Renal pelvis (tissue), 4 donors: ENCODE measurements around the gene CWC15. TPM values are rescaled to one million over a fixed set of nuclear protein-coding genes. Genes with fewer than 3 reads are reported as not detected.
"Not testable (repeated sequence)": the region's sequence is repeated elsewhere in the genome, so short reads cannot be mapped to it uniquely, and the experiment has no call there.

Source experiments
- DNase-seq: peaks from one replicate; pipeline ENCODE4 v3.0.0-alpha.2; 2013
- polyA plus RNA-seq, 3 donors: library from polyadenylated mRNA; unstranded; fragments of 120-200 nt; gene quantifications; one replicate each; pipeline ENCODE4 v1.2.1, GENCODE V29; 2013; ENCODE audit not compliant: insufficient read length in 3 of 3

CWC15 gene
- polyA plus RNA-seq, 3 donors, result 100 to 112 (median 112) TPM

GRCh38 chr11:94964934-94965333, 8.4 kb downstream of the CWC15 start:
- DNase-seq, result no peak

GRCh38 chr11:94961255-94961654, 12.1 kb downstream of the CWC15 start:
- DNase-seq, result no peak

DNA sequence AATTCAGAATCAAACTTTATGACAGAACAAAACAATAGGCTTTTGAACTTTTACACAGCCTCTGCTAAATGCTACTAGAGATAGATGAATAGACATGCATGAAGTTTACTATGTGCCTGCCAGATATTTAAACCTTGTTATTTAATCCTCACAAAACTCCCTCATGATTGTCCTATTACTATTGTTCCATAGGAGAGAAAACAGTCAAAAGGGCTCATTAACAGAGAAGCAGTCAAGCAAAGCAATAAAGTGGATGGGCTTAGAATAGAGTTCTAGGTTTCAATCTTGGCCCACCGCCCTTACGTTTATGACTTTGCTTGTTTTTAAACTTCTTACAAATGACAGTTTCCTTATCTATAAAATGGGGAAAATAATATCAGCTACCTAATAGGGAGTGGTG, 12.9 kb downstream of the CWC15 start:
- DNase-seq, result no peak

GRCh38 chr11:94959179-94959578, 14.2 kb downstream of the CWC15 start:
- no peak for DNase-seq

- DNase-seq, result no peak
These were observed 15.1 kb downstream of the CWC15 start for GRCh38 chr11:94958121-94958696.

DNA sequence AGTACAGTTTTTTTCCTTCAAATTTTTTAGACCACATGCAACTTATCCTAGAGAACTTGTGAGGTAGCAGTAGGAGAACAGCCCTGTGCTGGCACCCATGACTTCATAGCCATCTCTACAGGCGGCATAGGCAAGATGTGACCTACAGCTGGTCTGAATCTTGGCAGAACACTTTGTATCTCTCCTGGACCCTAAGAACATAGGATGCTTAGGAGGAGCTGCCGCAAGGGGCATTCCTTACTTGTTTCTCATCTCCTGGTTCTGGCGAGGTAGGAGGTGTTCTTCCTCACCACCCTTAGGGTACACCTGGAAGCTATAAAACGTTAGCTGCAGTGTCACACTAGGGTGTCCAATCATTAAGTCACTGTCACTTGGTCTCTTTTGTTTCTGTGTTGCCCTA, 16.4 kb downstream of the CWC15 start:
- no peak for DNase-seq

DNA sequence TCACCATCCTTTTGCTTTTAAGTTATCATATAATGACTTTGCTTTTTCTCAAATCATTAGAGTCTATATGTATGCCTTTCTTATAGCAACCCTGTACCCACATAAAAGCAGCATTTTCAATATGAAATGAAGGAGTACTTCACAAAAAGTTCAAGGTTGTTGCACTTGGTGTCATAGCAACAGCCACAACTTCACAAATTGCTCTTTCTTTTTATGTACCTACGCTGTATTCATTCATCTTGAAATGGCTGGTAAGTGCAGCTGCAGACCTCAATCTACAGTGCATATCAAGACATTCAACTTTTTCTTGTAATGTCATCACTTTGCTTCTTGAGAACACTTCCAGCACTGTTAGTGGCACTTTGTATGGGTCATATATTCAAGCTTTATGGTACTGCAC, 18.6 kb downstream of the CWC15 start:
- no peak for DNase-seq

DNA sequence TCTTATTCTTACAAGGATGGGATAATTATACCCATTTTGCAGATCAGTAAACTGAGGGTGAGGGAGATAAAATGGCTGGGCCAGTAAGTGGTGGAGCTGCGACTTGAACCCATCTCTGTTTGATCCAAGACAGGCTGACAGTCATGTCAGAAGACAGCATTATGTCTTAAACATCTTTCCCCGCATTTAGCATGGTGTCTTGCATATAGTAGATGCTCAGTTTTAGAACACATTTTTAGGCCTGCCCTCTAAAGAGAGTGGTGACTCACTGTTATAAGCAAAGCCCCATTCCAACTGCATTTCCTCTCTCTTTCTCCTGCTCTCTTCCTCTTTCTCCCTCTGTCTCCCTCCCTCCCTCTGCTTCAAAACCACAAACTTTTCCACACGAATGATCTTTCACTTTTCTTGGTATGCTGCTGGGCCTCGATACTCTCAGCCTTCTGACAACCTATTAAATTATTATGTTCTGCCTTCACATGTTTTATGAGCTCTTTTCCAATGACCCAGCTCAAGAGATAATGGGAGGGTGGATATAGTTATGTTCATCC, 25.2 kb downstream of the CWC15 start:
- no peak for DNase-seq

DNA sequence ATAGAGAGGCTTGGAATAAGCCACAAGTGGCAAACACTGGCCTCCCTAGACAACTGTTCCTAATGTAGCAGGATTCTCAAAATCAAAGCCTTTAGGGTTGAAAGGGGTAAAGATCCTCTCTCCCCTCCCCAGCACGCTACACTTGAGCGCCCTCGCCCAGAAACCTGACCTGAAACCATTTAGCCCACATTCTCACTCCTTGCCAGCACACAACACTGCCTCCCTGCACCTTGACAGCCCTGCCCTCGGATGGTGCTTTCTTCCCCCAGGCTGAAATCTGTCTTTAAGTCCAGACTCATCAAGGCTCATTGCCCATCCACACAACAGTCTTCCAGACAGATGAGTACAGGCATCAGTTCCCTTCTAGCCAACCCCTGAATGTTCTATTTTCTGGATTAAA, 26.5 kb downstream of the CWC15 start:
- no peak for DNase-seq

GRCh38 chr11:94941131-94941530, 32.2 kb downstream of the CWC15 start:
- no peak for DNase-seq

DNA sequence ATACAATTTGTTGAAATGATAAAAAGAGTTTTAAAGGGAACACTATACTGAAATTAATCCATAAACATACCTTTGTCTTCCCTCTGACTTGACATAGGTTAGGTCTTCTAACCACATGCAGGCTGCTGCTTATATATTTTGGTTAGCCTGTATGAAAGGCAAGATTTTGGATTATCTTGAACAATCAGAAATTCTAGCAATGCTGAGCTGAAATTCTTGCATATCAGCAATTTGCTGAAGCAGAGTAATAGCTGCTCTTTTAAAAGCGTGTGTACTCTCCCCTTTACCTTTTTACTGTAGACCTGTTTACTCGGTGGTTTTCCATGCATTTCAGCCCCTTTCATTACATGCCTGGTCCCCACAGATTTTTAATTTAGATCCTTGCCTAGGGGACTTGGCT, 34.0 kb downstream of the CWC15 start:
- no peak for DNase-seq

DNA sequence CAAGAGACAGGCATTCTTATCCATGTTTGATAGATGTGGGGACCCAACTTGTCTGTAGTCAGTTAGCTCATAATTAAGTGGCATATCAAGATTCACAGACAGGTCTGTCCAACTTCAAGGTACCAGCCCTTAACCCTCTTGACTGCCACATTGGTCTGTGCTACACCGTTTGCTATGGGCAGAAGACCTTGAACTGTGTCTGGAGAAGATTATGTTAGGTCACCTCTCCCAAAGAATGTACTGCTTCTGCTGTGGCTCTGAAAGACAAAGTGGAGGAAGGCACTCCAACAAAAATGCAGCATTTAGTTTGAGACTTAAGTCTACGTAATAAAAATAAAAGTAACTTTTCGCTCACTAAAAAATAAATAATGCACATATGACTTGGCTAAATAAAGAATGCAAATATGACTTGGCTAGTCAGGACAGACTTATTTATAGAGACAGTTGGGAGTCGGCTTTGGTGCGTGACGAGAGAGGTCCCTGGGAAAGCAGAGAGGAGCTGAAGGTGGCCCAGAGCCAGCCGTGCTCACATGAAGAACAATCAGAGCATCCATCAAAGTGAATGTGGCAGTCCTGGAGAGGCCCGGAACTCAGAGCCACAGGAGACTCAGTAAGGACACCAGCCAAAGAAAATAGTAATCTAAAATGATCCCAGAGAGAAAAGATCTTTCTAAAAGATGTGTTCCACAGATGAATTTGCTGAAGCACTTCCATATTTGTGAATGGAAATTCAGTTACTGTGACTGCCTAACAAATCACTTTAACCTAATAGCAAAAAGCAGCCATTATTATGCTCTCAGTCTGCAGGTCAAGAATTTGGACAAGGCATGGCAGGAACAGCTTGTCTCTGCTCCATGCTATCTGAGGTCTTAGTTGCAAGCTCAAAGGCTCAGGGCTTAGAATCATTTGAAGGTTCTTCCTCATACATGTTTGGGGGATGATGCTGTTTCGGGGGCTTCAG, 35.0 kb downstream of the CWC15 start:
- DNase-seq, result no peak

DNA sequence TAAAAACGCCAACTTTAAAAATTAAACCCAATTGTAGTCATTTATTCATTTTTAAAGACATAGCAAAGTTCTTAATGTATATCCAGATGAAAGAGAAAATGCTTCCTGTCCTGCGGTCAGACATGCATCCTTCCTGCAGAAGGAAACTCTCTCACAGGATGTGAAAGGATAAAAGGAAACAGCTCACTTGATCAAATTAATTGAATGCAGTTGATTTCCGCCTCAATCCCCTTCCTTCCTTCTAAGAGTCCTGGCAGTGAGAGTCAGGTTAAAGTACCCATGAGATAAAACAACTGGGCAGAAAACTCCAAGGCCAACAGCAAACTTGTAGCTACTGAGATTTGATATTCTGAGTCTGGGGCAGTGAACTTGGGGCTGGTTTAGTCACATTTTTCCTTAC, 38.5 kb downstream of the CWC15 start:
- DNase-seq, result no peak

DNA sequence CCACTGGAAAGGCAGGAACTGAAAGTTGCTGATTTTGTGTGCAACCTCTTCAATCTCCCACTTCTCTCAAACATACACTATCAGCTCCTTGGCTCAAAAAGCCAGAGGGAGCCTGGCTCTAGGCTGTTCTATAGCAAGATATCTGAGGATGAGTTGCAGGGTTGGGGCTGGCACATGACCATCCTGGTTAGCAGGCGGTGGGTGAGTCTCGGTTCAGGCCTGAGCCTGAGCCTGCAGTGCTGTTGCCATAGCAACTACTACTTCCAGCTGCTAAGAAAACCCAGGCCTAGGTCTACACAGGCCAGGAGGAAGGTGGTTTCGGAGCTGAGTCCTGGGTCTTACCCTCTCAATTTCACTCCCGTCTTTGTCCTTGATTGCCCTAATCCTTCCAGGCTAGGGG, 39.0 kb downstream of the CWC15 start:
- no peak for DNase-seq

- DNase-seq, result no peak
These were observed 39.9 kb downstream of the CWC15 start for GRCh38 chr11:94933223-94934130.

DNA sequence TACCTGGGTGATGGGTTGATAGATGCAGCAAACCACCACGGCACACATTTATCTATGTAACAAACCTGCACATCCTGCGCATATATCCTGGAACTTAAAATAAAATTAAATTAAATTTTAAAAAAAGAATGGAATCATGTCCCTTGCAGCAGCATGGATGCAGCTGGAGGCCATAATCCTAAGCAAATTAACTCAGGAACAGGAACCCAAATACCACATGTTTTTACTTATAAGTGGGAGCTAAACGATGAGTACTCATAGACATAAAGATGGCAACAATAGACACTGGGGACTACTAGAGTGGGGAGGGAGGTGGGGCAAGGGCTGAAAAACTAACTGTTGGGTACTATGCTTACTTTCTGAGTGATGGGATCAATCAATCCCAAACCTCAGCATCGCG, 40.9 kb downstream of the CWC15 start:
- no peak for DNase-seq

- not testable (repeated sequence) for DNase-seq
These were observed 41.3 kb downstream of the CWC15 start for GRCh38 chr11:94932072-94932471.

DNA sequence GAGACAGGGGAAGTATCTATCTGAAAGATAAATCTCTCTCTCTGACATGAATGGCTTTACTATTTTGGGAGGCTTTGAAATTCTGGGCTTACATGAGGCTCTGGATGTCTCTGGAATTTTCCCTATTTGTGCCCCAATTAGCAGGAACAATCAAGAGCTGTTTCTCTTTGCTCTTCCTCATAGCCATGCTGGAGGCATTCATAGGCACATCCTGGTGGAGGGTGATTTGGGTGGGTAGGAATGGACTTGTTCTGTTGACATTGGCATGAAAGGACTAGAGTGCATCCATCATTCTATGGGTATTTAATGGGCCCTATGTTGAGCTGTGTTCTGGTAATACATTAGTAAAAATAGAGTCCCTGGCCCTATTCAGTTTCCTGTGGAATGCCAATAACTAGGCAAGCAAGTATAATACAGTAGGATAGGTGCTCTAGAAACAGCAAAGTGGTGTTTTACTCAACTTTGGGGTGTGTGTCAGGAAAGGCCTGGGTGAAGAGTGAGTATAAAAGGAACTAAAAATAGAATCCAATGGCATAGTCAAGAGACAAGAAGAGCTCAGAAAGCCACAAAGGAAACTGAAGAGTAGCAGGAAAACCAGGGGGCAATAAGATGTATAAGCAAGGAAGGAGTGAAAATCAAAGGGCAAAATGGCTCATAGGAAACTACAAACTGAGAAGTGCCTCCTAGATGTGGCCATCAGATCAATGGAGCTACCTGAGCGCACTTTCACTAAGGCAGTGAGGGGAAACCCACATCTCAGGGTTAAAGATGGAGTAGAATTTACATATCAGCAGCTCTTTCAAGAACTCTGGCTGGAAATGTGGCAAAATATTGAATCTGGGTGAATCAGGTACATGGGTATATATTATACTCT, 45.0 kb downstream of the CWC15 start:
- DNase-seq, result no peak

- peak; percentile 90 for DNase-seq
These were observed 46.6 kb downstream of the CWC15 start for GRCh38 chr11:94926698-94927237.

DNA sequence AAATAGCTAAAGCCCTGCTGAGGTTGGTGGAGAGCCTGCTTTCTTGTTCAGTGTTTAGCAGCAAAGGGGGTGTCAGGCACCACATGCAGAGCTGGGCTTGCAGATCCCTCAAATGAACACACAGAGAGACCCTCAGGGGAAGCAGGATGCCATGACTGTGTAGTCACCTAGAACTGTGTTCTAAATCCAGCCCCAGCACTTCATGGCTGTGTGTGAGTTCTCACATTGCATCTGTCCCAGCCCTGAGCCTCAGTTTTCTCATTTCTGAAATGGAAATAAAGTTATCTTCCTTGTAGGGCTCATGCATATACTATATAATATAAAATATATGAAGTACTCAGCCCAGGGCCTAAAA, 47.1 kb downstream of the CWC15 start:
- DNase-seq, result no peak
